BLaER1 (cell line): ENCODE data around the gene RSRC1.

Experiments
- H3K27ac ChIP-seq: shearing (Covaris generic); formaldehyde crosslinking; 2 replicates; pipeline ENCODE4 v1.8.1; 2022
- H3K27me3 ChIP-seq: shearing (Covaris generic); formaldehyde crosslinking; 2 replicates; pipeline ENCODE4 v1.8.1; 2022
- H3K36me3 ChIP-seq: shearing (Covaris generic); formaldehyde crosslinking; 2 replicates; pipeline ENCODE4 v1.8.1; 2022
- H3K4me1 ChIP-seq: shearing (Covaris generic); formaldehyde crosslinking; 2 replicates; pipeline ENCODE4 v1.8.1; 2022
- H3K4me2 ChIP-seq: shearing (Covaris generic); formaldehyde crosslinking; 2 replicates; pipeline ENCODE4 v1.8.1; 2022
- H3K4me3 ChIP-seq: shearing (Covaris generic); formaldehyde crosslinking; 2 replicates; pipeline ENCODE4 v1.8.1; 2022
- H3K9ac ChIP-seq: shearing (Covaris generic); formaldehyde crosslinking; 2 replicates; pipeline ENCODE4 v1.8.1; 2022
- H3K9me3 ChIP-seq: shearing (Covaris generic); formaldehyde crosslinking; 2 replicates; pipeline ENCODE4 v1.8.1; 2022
- H4K20me1 ChIP-seq: shearing (Covaris generic); formaldehyde crosslinking; 2 replicates; pipeline ENCODE4 v1.8.1; 2022
- Cebpa-rat ChIP-seq: shearing (Covaris generic); IDR thresholded peaks from 2 replicates; pipeline ENCODE4 v1.8.1; 2022

The RSRC1 gene

DNA sequence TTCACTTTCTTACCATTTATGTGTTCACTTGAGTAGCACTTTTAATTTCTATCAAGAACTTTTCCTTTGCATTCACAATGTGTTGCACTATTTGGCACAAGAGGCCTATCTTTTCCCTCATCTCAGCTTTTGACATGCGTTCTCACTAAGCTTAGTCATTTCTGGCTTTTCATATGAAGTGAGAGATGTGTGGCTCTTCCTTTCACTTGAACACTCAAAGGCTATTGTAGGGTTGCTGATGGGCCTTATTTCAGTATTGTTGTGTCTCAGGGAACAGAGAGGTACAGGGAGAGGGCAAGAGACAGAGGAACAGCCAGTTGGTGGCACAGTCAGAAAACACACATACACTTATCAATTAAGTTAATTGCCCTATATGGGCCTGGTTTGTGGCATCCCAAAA lies 333.7 kb downstream of the RSRC1 start:
- Histone ChIP-seq H3K36me3 (no peaks in the 10 kb centered on the region), H3K4me1 (no peaks in the 10 kb centered on the region), H3K27me3 (no peaks in the 10 kb centered on the region), H3K4me3 (no peak overlapping the region), H3K9me3 (0 out of 2 replicates have a peak, but pooled peaks cover 5% of the 10 kb centered on the region), H3K4me2 (no peak overlapping the region), H3K27ac (no peak overlapping the region), H4K20me1 (no peaks in the 10 kb centered on the region), H3K9ac (no peak overlapping the region)
- TF ChIP-seq Cebpa-rat, result no peak

DNA sequence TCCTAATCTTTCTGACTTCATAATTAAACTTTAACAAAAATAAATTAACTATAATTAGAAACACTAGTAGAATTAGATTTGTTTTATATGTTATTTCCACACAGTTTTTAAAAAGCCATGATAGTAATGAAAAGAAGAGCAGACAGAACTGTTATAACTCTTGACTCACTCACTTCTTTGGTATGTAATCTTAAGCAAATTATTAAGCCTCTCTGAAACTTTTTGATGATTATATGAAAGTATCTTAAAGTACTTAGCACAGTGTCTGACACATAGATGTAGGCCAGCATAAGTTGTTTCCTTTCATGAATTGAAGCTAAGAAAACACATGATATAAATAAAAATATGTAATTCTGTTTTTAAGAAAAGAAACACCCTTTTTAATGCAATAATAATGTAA lies 337.5 kb downstream of the RSRC1 start:
- Histone ChIP-seq H3K27ac (no peak overlapping the region), H3K4me2 (no peak overlapping the region), H3K27me3 (no peaks in the 10 kb centered on the region), H3K36me3 (no peaks in the 10 kb centered on the region), H3K9me3 (0 out of 2 replicates have a peak, but pooled peaks cover 5% of the 10 kb centered on the region), H3K9ac (no peak overlapping the region), H3K4me3 (no peak overlapping the region), H4K20me1 (no peaks in the 10 kb centered on the region), H3K4me1 (no peaks in the 10 kb centered on the region)
- TF ChIP-seq Cebpa-rat, result no peak

DNA sequence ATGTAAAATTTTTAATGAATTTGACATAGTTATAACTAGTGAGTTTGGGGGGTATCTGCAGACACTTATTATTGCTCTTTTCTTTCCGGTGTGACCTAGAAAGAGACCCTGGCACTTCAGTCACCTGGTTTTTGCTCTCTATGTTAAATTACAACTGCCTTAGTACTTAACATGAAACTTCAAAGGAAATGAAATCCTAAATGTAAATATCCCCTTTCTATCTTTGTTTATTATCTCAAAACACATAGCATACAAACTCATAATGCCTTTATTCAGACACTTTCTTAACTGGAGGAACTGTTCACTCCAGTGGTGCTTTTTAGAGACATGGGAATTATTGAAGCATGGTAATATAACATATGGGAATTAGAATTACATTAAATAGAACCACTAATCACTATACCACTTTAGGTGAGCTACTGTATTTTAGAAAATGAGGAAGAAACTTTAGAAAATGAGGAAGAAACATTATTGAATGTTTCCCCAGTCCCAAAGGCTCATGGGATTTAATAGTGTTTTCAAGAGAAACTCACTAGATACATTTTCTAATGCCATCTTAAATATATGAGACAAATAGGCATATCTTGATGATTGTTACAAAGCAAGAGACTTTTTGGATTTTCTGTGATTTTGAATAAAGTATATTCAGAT lies 341.6 kb downstream of the RSRC1 start:
- TF ChIP-seq Cebpa-rat, result no peak
- Histone ChIP-seq H3K27me3 (no peaks in the 10 kb centered on the region), H3K27ac (no peak overlapping the region), H3K4me2 (no peak overlapping the region), H3K9ac (no peak overlapping the region), H3K9me3 (no peaks in the 10 kb centered on the region), H3K36me3 (no peaks in the 10 kb centered on the region), H3K4me3 (no peak overlapping the region), H3K4me1 (no peaks in the 10 kb centered on the region), H4K20me1 (no peaks in the 10 kb centered on the region)

DNA sequence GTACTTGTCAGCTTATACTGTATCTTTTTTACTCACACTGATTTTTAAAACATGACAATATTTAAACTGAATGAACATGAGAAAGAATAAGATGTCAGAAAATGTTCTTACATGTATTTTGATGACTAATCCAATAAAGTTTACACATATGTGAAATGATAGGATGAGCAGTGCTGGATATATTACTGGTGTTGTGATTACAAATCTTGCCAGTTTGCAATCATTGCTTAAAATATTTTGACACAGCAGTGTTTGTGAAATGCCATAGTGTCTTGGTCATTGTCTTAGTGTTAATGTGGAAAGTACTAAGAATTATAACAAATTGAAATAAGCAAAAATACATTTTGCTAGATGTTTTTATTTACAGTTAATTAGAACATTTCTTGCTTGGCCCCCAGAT lies 342.4 kb downstream of the RSRC1 start:
- no peaks in the 10 kb centered on the region for H4K20me1 ChIP-seq
- no peak overlapping the region for H3K4me2 ChIP-seq
- H3K27ac ChIP-seq, result no peak overlapping the region
- H3K4me3 ChIP-seq, result no peak overlapping the region
- TF ChIP-seq Cebpa-rat, result no peak
- no peaks in the 10 kb centered on the region for H3K27me3 ChIP-seq
- no peak overlapping the region for H3K9ac ChIP-seq
- no peaks in the 10 kb centered on the region for H3K9me3 ChIP-seq
- H3K36me3 ChIP-seq, result no peaks in the 10 kb centered on the region
- no peaks in the 10 kb centered on the region for H3K4me1 ChIP-seq

DNA sequence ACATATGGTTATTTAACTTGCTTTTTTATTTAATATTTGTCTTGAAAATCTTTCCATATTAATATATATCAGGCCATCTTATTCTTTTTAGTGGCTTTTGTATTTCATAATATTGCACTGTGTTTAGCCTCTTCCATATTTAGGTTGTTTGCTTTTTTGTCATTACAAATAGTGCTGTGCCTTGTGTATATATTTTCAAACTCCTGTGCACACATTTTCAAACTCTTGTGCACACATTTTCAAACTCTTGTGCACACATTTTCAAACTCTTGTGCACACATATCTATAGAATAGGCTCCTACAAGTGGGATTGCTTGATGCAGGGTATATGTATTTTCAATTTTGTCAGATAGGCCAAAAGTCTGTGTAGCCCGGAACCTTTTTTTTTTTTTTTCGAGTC lies 343.1 kb downstream of the RSRC1 start:
- TF ChIP-seq Cebpa-rat, result no peak
- Histone ChIP-seq H3K27me3 (no peaks in the 10 kb centered on the region), H3K4me1 (no peaks in the 10 kb centered on the region), H3K9me3 (no peaks in the 10 kb centered on the region), H3K36me3 (no peaks in the 10 kb centered on the region), H4K20me1 (no peaks in the 10 kb centered on the region), H3K9ac (no peak overlapping the region), H3K27ac (no peak overlapping the region), H3K4me2 (no peak overlapping the region), H3K4me3 (no peak overlapping the region)

DNA sequence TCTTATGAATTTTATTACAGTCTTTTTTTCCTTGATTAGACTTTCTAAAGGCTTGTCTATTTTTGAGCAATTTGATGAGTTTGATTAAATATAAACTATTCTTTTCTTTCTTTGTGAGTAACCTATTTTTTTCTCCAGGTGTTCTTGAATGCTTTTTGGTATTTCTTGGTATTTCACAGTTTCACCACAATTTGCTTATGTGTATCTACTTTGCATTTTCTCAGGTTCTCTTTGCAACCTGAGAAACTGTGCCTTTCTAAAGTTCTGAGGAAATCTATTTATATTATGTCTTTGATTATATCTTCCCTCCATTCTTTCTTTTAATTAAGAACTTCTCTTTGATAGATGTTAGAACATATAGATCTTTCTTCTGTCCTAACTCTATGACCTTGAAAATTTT lies 344.0 kb downstream of the RSRC1 start:
- Histone ChIP-seq H3K4me2 (no peak overlapping the region), H3K4me3 (no peak overlapping the region), H4K20me1 (no peaks in the 10 kb centered on the region), H3K9me3 (no peaks in the 10 kb centered on the region), H3K36me3 (no peaks in the 10 kb centered on the region), H3K4me1 (no peaks in the 10 kb centered on the region), H3K27me3 (no peaks in the 10 kb centered on the region), H3K27ac (no peak overlapping the region), H3K9ac (no peak overlapping the region)
- no peak for TF ChIP-seq Cebpa-rat

DNA sequence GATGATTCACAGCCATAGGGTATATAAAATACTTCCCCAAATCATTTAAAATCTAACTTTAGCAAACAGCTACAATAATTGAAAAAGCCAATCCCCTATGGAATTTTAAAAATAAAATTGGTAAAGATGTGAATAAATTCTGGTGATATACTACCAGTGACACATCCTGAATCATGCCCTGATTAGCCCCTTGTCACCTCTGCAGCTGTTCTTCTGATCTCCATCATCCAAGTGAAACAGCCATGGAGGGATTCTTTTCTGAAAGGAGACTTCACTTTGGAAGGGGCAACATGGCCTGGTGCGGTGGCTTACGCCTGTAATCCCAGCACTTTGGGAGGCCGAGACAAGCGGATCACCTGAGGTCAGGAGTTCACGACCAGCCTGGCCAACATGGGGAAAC lies 345.5 kb downstream of the RSRC1 start:
- Histone ChIP-seq H3K4me3 (no peak overlapping the region), H4K20me1 (no peaks in the 10 kb centered on the region), H3K4me2 (no peak overlapping the region), H3K9ac (no peak overlapping the region), H3K27ac (no peak overlapping the region), H3K4me1 (no peaks in the 10 kb centered on the region), H3K36me3 (no peaks in the 10 kb centered on the region), H3K9me3 (no peaks in the 10 kb centered on the region), H3K27me3 (no peaks in the 10 kb centered on the region)
- no peak for TF ChIP-seq Cebpa-rat

DNA sequence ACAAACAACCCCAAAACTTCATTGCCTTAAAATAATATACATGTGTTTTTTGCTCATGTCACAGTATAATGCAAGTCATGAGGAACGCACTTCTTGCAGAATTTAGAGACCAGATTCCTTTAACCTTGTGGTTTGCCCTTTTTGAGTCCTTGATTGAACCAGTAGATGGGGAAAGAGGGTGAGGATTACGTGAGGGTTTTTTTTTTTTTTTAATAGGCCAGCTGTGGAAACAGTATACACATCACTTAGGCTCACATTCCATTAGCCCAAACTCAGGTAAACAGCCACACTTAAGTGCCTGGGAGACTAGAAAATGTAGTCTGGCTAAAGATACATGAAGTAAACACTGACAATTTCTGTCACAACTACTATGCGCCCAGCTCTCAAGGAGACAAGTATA lies 346.2 kb downstream of the RSRC1 start:
- no peaks in the 10 kb centered on the region for H3K4me1 ChIP-seq
- H3K36me3 ChIP-seq, result no peaks in the 10 kb centered on the region
- H4K20me1 ChIP-seq, result no peaks in the 10 kb centered on the region
- no peak for TF ChIP-seq Cebpa-rat
- no peaks in the 10 kb centered on the region for H3K27me3 ChIP-seq
- H3K27ac ChIP-seq, result no peak overlapping the region
- H3K9ac ChIP-seq, result no peak overlapping the region
- no peaks in the 10 kb centered on the region for H3K9me3 ChIP-seq
- H3K4me3 ChIP-seq, result no peak overlapping the region
- H3K4me2 ChIP-seq, result no peak overlapping the region

DNA sequence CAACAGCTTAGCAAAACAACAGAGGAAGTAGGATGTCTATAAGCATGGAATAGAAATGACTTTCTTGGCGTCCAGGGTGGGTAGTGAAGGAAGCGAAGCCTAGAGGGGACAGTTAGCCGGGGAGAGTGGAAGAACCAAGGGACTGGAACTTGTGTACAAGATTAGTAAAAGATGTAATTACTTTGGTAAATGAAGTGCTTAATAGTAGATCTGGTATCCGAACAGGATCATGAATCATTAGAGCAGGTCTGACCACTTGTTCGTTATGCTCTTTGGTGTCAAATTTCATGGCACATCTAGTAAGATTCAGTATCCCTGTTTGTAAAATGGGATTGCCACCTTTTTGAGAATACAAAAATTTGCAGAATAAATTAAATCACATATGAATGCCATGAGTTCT lies 348.6 kb downstream of the RSRC1 start:
- Histone ChIP-seq H3K27me3 (no peaks in the 10 kb centered on the region), H3K4me1 (no peaks in the 10 kb centered on the region), H3K4me3 (no peak overlapping the region), H3K4me2 (no peak overlapping the region), H3K27ac (no peak overlapping the region), H3K9ac (no peak overlapping the region), H4K20me1 (no peaks in the 10 kb centered on the region), H3K9me3 (no peaks in the 10 kb centered on the region), H3K36me3 (no peaks in the 10 kb centered on the region)
- TF ChIP-seq Cebpa-rat, result no peak

DNA sequence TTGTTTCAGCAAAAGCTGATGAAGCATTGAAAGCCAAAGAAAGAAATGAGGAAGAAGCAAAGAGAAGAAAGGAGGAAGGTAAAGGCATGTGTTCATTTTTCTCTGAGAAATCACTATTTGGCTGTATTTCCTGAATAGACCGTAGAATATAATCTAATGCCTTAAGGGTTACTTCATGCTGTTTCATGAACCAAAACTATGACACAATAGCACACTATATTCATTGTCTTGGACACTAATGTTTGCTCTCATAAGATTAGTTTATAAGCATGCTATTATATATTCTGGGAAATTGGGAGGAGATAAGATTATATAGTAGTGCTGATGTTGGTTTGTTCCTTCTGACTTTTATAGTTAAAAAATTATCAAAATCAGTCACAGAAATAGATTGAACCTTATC lies 351.0 kb downstream of the RSRC1 start:
- no peaks in the 10 kb centered on the region for H3K27me3 ChIP-seq
- no peak overlapping the region for H3K4me2 ChIP-seq
- no peak overlapping the region for H3K4me3 ChIP-seq
- TF ChIP-seq Cebpa-rat, result no peak
- no peaks in the 10 kb centered on the region for H3K9me3 ChIP-seq
- no peak overlapping the region for H3K9ac ChIP-seq
- no peak overlapping the region for H3K27ac ChIP-seq
- H3K4me1 ChIP-seq, result no peaks in the 10 kb centered on the region
- no peaks in the 10 kb centered on the region for H3K36me3 ChIP-seq
- no peaks in the 10 kb centered on the region for H4K20me1 ChIP-seq

DNA sequence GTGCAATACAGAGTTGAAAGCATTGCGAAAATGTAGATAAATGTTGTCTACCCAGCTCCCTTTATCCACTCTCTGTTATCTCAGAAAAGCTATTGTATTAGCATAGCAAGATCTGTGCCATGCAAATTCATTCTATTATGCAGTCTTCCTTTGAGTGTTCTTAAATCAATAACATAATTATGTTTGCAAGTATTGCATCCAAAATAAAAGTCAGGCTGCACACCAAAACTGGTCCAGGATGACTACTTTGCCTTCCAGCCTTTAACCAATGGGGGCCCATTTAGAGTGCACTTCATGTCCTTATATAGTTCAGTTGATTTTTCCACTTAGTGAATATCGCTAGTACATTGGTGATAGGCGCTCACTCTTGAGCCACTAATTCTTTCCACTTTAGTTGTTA lies 353.7 kb downstream of the RSRC1 start:
- no peaks in the 10 kb centered on the region for H3K4me1 ChIP-seq
- H3K9ac ChIP-seq, result no peak overlapping the region
- H4K20me1 ChIP-seq, result no peaks in the 10 kb centered on the region
- H3K27ac ChIP-seq, result no peak overlapping the region
- no peaks in the 10 kb centered on the region for H3K9me3 ChIP-seq
- no peaks in the 10 kb centered on the region for H3K36me3 ChIP-seq
- no peak overlapping the region for H3K4me3 ChIP-seq
- no peak overlapping the region for H3K4me2 ChIP-seq
- no peaks in the 10 kb centered on the region for H3K27me3 ChIP-seq
- TF ChIP-seq Cebpa-rat, result no peak
